A549 (cell line): ENCODE data around the gene TTC33. TPM values are rescaled to one million over a fixed set of nuclear protein-coding genes. Genes with fewer than 3 reads are reported as not detected.

ENCODE experiments used
- ATAC-seq, 2 experiments: fragments of 200-7000 bp in 1 of 2; fragments of >200 bp in 1 of 2; cut with Nextera tagmentation in 1 of 2; cut with Tn5 transposase in 1 of 2; 3 replicates each; pipeline versions ENCODE4 v1.8.0 to v1.9.1; 2018 to 2020; ENCODE audit warnings: mild to moderate bottlenecking in 1 of 2, moderate library complexity in 1 of 2
- CTCF ChIA-PET: fragments of 300-600 bp; sonication (Branson Sonifier 250); formaldehyde crosslinking; extraction: SDS; loops from one replicate; lab custom pipeline; 2021; ENCODE audit warnings: antibody characterized with exemption, inconsistent platforms; lab: Yijun Ruan, JAX
- POLR2A ChIA-PET: fragments of 350-600 bp; formaldehyde crosslinking; extraction: SDS; loops from one replicate; lab custom pipeline; 2021; ENCODE audit warnings: antibody characterized with exemption, inconsistent platforms; lab: Yijun Ruan, JAX
- DNase-seq, 2 experiments: peaks; one replicate each; pipeline versions ENCODE4 v3.0.0 to v3.0.0-alpha.2; 2011 to 2016; ENCODE audit warnings: low read depth in 1 of 2, low spot score in 1 of 2
- FAIRE-seq: peaks from 2 replicates; lab custom pipeline; 2011; peaks lifted over from hg19 to GRCh38; lab: Jason Lieb, UNC
- H3K27ac ChIP-seq, 2 experiments: fragments of >200 bp; sonication (Bioruptor Twin); formaldehyde crosslinking; 3 replicates each; pipeline ENCODE4 v1.5.1; 2016 to 2017
- H3K4me1 ChIP-seq: fragments of >200 bp; sonication (Bioruptor Twin); formaldehyde crosslinking; 3 replicates; pipeline ENCODE4 v1.6.1; 2016
- H3K4me2 ChIP-seq: fragments of >200 bp; sonication (Bioruptor Twin); formaldehyde crosslinking; 3 replicates; pipeline ENCODE4 v1.6.1; 2016
- H3K4me3 ChIP-seq: fragments of >200 bp; sonication (Bioruptor Twin); formaldehyde crosslinking; 3 replicates; pipeline ENCODE4 v1.5.1; 2016
- H3K9me3 ChIP-seq: fragments of >200 bp; sonication (Bioruptor Twin); formaldehyde crosslinking; 3 replicates; pipeline ENCODE4 v1.6.1; 2016
- CBX8 ChIP-seq: fragments of 200-600 bp; sonication (generic); IDR thresholded peaks from 2 replicates; pipeline ENCODE4 v1.6.1; 2016
- EP300 ChIP-seq, 2 experiments: fragments of >200 bp; sonication (Bioruptor Twin); formaldehyde crosslinking; IDR thresholded peaks; 2 replicates in 1 of 2; 3 replicates in 1 of 2; pipeline ENCODE4 v1.6.1; 2016 to 2017
- FOSL2 ChIP-seq, 2 experiments: fragments of 450-650 bp in 1 of 2; fragments of >200 bp in 1 of 2; sonication (Bioruptor Twin) in 1 of 2; formaldehyde crosslinking; IDR thresholded peaks; 2 replicates each; pipeline versions ENCODE4 v1.5.0 to v1.6.1; 2016 to 2020; ENCODE audit warnings: mild to moderate bottlenecking in 1 of 2, moderate library complexity in 1 of 2
- HEYL ChIP-seq: fragments of 250-450 bp; sonication (Bioruptor Pico); IDR thresholded peaks from 2 replicates; pipeline ENCODE4 v1.8.0; 2021; ENCODE audit warnings: mild to moderate bottlenecking, moderate library complexity
- HOXA7 ChIP-seq: fragments of 250-450 bp; sonication (Bioruptor Pico); IDR thresholded peaks from 2 replicates; pipeline ENCODE4 v1.5.0; 2020; ENCODE audit warnings: mild to moderate bottlenecking, moderate library complexity
- HOXB13 ChIP-seq: fragments of 250-450 bp; sonication (Bioruptor Pico); IDR thresholded peaks from 2 replicates; pipeline ENCODE4 v1.5.0; 2020; ENCODE audit warnings: low read depth, mild to moderate bottlenecking, moderate library complexity
- KDM1A ChIP-seq: fragments of 200-600 bp; sonication (generic); IDR thresholded peaks from 2 replicates; pipeline ENCODE4 v1.6.1; 2016; ENCODE audit warnings: low read depth, mild to moderate bottlenecking
- KDM5A ChIP-seq: fragments of 200-600 bp; sonication (generic); IDR thresholded peaks from 2 replicates; pipeline ENCODE4 v1.6.1; 2016; ENCODE audit warnings: antibody characterized with exemption, mild to moderate bottlenecking
- MYC ChIP-seq: IDR thresholded peaks from 2 replicates; pipeline ENCODE4 v1.6.1; 2012; ENCODE audit warnings: mild to moderate bottlenecking, inconsistent platforms, low read length, improper control_type of control experiment, borderline replicate concordance
- PBX3 ChIP-seq: IDR thresholded peaks from 2 replicates; pipeline ENCODE4 v1.6.1; 2012
- USF2 ChIP-seq: fragments of 450-650 bp; IDR thresholded peaks from 2 replicates; pipeline ENCODE4 v1.6.1; 2014; ENCODE audit warnings: antibody characterized with exemption
- ZFP36 ChIP-seq: fragments of 450-650 bp; IDR thresholded peaks from 2 replicates; pipeline ENCODE4 v1.6.1; 2014; ENCODE audit warnings: borderline replicate concordance; ENCODE audit not compliant: partially characterized antibody
- ZSCAN20 ChIP-seq: fragments of 250-450 bp; sonication (Bioruptor Pico); IDR thresholded peaks from 2 replicates; pipeline ENCODE4 v1.8.0; 2022; ENCODE audit warnings: mild to moderate bottlenecking, moderate library complexity
- WGBS: methylation state at CpG from one replicate; pipeline ENCODE4 v1.1.6; 2017; ENCODE audit errors: missing lambda C conversion rate; 5-methylcytosine and 5-hydroxymethylcytosine counted together
- polyA plus RNA-seq, 4 experiments: library from polyadenylated mRNA; depleted of rRNA in 3 of 4; stranded (reverse); fragments of >200 nt; fragmentation: RNase III in 1 of 4; extraction: RNeasy Plus Mini Kit Qiagen cat#74134 plus additional on column Dnase treatment in 1 of 4; gene quantifications; 2 replicates in 3 of 4; 3 replicates in 1 of 4; pipeline ENCODE4 v1.2.3, GENCODE V29; 2011 to 2017
- TF ChIP-seq, protein P1 (sequence below): fragments of 200-600 bp; sonication (generic); IDR thresholded peaks from 2 replicates; pipeline ENCODE4 v1.6.1; 2016; ENCODE audit warnings: antibody characterized with exemption, mild to moderate bottlenecking, moderate library complexity
- TF ChIP-seq, protein P2 (sequence below): fragments of >200 bp; sonication (Bioruptor Twin); formaldehyde crosslinking; IDR thresholded peaks from 2 replicates; pipeline ENCODE4 v1.6.1; 2016

TTC33 gene
- polyA plus RNA-seq, 2 of the 4 experiments (the other 2 are of a cell fraction), result 17.1 to 19.8 TPM

DNA sequence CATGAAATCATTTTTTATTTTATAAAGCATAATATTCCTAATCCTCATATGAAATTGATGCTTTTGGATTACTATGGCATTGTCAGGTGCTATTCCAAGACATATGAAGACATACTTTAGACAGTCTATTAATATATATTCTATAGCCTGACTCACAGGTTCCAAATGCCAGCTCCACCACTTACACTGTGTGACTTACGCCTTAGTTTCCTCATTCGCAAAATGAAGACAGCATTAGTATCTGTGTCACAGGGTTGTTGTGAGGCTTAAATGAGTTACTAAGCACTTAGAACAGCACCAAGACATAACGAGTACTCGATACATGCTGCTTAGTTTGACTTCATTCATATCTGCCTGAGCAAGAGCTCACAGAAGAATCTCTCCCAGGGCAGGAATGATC, 208.2 kb downstream of the TTC33 start:
- Histone ChIP-seq H3K27ac (peak overlapping the region; percentile 77 to 81), H3K9me3 (peaks cover 2% of the 10 kb centered on the region; the same call in 1 of the 3 replicates), H3K4me3 (no peak overlapping the region), H3K4me1 (peaks cover 38% of the 10 kb centered on the region), H3K4me2 (peak overlapping the region; percentile 70)
- TF ChIP-seq, protein P1, sequence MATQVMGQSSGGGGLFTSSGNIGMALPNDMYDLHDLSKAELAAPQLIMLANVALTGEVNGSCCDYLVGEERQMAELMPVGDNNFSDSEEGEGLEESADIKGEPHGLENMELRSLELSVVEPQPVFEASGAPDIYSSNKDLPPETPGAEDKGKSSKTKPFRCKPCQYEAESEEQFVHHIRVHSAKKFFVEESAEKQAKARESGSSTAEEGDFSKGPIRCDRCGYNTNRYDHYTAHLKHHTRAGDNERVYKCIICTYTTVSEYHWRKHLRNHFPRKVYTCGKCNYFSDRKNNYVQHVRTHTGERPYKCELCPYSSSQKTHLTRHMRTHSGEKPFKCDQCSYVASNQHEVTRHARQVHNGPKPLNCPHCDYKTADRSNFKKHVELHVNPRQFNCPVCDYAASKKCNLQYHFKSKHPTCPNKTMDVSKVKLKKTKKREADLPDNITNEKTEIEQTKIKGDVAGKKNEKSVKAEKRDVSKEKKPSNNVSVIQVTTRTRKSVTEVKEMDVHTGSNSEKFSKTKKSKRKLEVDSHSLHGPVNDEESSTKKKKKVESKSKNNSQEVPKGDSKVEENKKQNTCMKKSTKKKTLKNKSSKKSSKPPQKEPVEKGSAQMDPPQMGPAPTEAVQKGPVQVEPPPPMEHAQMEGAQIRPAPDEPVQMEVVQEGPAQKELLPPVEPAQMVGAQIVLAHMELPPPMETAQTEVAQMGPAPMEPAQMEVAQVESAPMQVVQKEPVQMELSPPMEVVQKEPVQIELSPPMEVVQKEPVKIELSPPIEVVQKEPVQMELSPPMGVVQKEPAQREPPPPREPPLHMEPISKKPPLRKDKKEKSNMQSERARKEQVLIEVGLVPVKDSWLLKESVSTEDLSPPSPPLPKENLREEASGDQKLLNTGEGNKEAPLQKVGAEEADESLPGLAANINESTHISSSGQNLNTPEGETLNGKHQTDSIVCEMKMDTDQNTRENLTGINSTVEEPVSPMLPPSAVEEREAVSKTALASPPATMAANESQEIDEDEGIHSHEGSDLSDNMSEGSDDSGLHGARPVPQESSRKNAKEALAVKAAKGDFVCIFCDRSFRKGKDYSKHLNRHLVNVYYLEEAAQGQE, result no peak
- TF ChIP-seq USF2, result no peak
- TF ChIP-seq, protein P2, sequence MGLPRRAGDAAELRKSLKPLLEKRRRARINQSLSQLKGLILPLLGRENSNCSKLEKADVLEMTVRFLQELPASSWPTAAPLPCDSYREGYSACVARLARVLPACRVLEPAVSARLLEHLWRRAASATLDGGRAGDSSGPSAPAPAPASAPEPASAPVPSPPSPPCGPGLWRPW, result no peak
- TF ChIP-seq ZSCAN20, result no peak
- no peak for TF ChIP-seq CBX8
- TF ChIP-seq FOSL2 (IDR thresholded peaks at IDR 0.05), result no peak
- TF ChIP-seq FOSL2 (CRISPR knock-in tag; IDR thresholded peaks at IDR 0.05), result no peak
- TF ChIP-seq ZFP36, result no peak
- TF ChIP-seq PBX3, result no peak
- no peak for TF ChIP-seq MYC
- no peak for TF ChIP-seq KDM5A
- no peak for TF ChIP-seq HEYL (CRISPR knock-in tag)
- TF ChIP-seq EP300 (IDR thresholded peaks at IDR 0.05), result no peak
- FAIRE-seq (peak; percentile 36), ATAC-seq (peak in 1 of 2 experiments; percentile 43; a peak in 1 of 6 replicates), DNase-seq (no peak)
- ChIA-PET POLR2A (no interaction called here), CTCF (interaction anchor here (1.2 kb wide), 1 partner anchor 9 kb away, joined by 3 read pairs; no protein-coding TSS in a partner anchor)
- WGBS, result 92% methylated on average over 4 of the region's 4 CpGs

- no peak for ATAC-seq
- H3K4me3 ChIP-seq, result no peak overlapping the region
- DNase-seq, result no peak
- no peak overlapping the region for H3K27ac ChIP-seq
- ChIA-PET CTCF (no interaction called here), POLR2A (no interaction called here)
- no peaks in the 10 kb centered on the region for H3K4me1 ChIP-seq
- no peak overlapping the region for H3K4me2 ChIP-seq
- H3K9me3 ChIP-seq, result no peaks in the 10 kb centered on the region
- FAIRE-seq, result no peak
- no peak for TF ChIP-seq HEYL (CRISPR knock-in tag)
- no peak for TF ChIP-seq KDM1A
- no peak for TF ChIP-seq KDM5A
- TF ChIP-seq, protein P2, result no peak
- TF ChIP-seq PBX3, result no peak
- no peak for TF ChIP-seq HOXB13 (CRISPR knock-in tag)
- no peak for TF ChIP-seq HOXA7 (CRISPR knock-in tag)
Measured at GRCh38 chr5:40540301-40540700, 215.5 kb downstream of the TTC33 start.
